ENCODE data around the gene SMPD3. TPM values are rescaled to one million over a fixed set of nuclear protein-coding genes. Genes with fewer than 3 reads are reported as not detected.

SMPD3 gene
- total and polyA plus RNA-seq, 8 donors: 0.79 to 3.7 (median 2.8) TPM

DNA sequence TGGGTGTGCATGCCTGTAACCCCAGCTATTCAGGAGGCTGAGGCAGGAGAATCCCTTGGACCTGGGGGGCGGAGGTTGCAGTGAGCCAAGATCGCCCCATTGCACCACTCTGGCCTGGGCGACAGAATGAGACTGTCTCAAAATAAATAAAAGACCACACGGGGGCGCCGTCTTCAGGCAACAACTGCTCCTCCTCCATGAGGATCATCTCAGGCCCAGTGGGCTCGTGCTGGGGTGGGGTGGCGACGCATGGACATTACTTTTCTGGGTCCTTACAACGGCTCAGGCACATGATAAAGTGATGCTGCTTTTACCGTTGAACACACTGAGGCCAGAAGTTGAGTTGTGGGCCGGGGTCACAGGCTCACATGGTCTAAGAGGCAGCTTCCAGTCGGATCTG lies 81.3 kb downstream of the SMPD3 start:
- Histone ChIP-seq H3K4me3 (no peak overlapping the region), H3K36me3 (no peaks in the 10 kb centered on the region), H3K9me3 (no peaks in the 10 kb centered on the region), H3K27me3 (peaks cover 0 to 12% of the 10 kb centered on the region in 2 donors), H3K27ac (no peak overlapping the region), H3K4me1 (peaks cover 2 to 28% of the 10 kb centered on the region in 2 donors)
- DNase-seq (peak in 1 of 4 donors; percentile 70), ATAC-seq (peak; percentile 14)
- TF ChIP-seq, protein P1, sequence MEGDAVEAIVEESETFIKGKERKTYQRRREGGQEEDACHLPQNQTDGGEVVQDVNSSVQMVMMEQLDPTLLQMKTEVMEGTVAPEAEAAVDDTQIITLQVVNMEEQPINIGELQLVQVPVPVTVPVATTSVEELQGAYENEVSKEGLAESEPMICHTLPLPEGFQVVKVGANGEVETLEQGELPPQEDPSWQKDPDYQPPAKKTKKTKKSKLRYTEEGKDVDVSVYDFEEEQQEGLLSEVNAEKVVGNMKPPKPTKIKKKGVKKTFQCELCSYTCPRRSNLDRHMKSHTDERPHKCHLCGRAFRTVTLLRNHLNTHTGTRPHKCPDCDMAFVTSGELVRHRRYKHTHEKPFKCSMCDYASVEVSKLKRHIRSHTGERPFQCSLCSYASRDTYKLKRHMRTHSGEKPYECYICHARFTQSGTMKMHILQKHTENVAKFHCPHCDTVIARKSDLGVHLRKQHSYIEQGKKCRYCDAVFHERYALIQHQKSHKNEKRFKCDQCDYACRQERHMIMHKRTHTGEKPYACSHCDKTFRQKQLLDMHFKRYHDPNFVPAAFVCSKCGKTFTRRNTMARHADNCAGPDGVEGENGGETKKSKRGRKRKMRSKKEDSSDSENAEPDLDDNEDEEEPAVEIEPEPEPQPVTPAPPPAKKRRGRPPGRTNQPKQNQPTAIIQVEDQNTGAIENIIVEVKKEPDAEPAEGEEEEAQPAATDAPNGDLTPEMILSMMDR (IDR thresholded peaks at IDR 0.05): no peak
- intact Hi-C loops (cut with DNase I): no loop called here

DNA sequence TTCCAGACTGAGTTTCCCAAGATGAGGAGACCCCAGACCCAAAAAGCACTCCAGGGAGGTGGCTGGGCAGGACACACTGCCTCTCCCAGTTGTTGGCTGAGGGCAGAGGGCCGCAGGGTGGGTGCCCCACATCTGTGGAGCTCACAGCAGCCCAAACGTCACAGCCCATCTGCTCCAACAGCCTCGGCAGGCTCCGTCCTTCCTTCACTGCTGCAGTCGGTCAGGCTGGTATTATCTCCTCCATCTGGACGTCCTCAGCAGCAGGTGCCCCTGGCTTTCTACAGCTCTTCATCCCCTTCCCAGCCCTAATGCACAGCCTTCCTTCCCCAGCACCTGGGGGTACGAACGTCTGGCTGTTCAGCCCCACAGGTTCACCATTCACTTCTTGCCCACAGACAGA lies 82.2 kb downstream of the SMPD3 start:
- TF ChIP-seq, protein P1 (IDR thresholded peaks at IDR 0.05): no peak
- Histone ChIP-seq H3K9me3 (no peaks in the 10 kb centered on the region), H3K27me3 (peaks cover 0 to 12% of the 10 kb centered on the region in 2 donors), H3K4me3 (no peak overlapping the region), H3K36me3 (peaks cover 0 to 1% of the 10 kb centered on the region in 2 donors), H3K4me1 (peaks cover 2 to 28% of the 10 kb centered on the region in 2 donors), H3K27ac (no peak overlapping the region)
- intact Hi-C loops (cut with DNase I): no loop called here
- no peak for DNase-seq
- ATAC-seq: no peak

DNA sequence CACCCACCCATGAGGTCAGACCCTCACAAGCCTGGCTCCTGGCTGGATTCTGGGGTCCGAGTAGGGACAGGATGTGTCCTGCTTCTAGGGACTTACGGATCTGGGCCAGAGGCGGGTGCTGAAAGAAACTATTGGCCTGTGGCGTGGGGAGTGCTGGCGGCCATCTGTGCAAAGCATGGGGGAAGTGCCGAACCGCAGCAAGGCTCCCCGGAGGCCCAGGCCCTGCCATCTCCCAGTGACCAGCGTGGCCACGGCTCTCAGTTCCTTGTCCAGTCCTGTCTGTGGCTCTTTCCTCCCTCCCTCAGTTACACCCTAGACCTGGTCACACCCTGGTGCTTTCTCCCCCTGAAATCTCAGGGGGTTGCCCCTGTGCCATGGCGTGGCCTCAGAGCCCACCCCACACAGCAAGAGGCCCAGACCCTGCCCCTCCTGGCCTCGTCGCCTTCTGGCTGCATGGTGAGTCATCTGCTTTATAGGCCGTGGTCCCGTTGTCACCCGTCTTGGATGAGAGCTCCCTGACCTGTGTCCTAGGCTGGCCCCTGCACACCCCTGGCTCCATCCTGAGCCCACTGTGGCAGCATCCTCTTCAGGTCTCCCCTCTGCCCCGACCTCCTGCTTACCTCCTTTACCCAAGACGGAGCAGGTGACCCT lies 83.0 kb downstream of the SMPD3 start:
- H3K9me3 ChIP-seq: no peaks in the 10 kb centered on the region
- TF ChIP-seq, protein P1 (IDR thresholded peaks at IDR 0.05): no peak
- ATAC-seq: peak; percentile 15
- DNase-seq: no peak
- H3K4me3 ChIP-seq: no peak overlapping the region
- peaks cover 2 to 21% of the 10 kb centered on the region in 2 donors for H3K4me1 ChIP-seq
- H3K27ac ChIP-seq: no peak overlapping the region
- H3K36me3 ChIP-seq: peaks cover 0 to 8% of the 10 kb centered on the region in 2 donors
- H3K27me3 ChIP-seq: peaks cover 0 to 12% of the 10 kb centered on the region in 2 donors
- intact Hi-C loops (cut with DNase I): no loop called here

DNA sequence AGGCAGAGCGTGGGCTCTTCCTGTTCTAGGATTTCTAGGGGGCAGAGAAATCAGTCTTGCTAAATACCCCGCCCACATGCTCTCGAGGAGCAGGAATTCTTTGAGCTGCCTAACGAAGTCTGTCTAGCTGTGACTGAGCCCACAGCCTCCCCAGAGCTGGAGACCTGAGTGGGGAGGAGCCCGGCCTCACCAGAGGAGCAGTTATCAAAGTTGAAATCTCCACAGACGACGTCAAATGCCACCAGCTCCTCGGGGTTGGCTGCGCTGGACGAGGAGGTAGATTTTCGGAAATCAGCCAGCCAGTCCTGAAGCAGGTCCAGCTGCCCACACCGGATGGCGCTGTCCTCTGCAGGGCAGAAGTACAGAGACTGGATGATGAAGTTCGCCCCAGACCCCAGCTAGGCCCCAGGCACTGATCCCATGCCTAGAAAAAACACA lies 83.7 kb downstream of the SMPD3 start:
- TF ChIP-seq, protein P1 (IDR thresholded peaks at IDR 0.05): no peak
- DNase-seq: no peak
- peak; percentile 11 for ATAC-seq
- Histone ChIP-seq H3K4me3 (no peak overlapping the region), H3K9me3 (no peaks in the 10 kb centered on the region), H3K4me1 (peaks cover 2 to 14% of the 10 kb centered on the region in 2 donors), H3K27ac (no peak overlapping the region), H3K36me3 (peaks cover 0 to 10% of the 10 kb centered on the region in 2 donors), H3K27me3 (peaks cover 0 to 12% of the 10 kb centered on the region in 2 donors)
- intact Hi-C loops (cut with DNase I): no loop called here

DNA sequence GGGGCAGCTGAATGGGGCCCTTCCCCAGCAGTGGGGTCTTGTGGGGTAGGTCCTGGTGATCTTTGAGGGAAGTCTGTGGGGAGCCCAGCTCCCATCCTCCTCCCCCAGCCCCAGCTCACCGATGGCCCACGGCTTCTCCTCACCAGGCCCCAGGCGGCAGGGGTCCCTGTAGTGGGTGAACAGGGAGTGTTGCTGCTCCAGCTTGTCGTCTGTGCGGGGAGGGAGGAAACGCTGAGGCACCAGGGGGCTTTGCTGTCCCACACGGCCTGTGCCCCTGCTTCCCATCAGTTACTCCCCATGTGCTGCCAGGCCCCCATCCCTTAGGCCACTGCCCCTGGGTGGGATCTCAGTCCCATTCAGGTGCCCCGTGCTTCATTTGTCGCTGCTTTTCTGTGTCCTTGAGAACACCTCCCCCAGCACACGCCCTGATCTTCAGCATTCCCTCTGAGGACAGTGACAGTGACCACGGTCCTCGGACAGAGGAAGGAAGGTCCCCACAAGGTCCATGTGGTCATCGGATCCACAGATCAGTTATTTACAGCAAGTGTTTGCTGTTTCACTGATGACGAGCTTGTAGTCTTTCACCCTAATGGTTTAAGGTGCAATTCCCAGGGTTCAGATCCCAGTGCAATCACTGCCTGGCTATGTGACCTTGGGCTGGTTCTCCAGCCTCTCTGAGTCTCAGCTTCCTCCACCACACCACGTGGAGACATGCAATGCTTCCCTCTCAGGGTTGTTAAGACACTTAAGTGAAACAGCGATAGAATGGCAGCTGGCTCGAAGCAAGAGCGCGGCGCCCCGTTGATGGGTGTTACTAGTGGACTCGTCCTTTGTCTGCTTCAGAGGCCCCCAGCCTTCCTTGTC lies 84.4 kb downstream of the SMPD3 start:
- no peak overlapping the region for H3K27ac ChIP-seq
- peaks cover 0 to 17% of the 10 kb centered on the region in 2 donors for H3K36me3 ChIP-seq
- ATAC-seq (peak; percentile 30), DNase-seq (no peak)
- no peaks in the 10 kb centered on the region for H3K9me3 ChIP-seq
- intact Hi-C loops (cut with DNase I): no loop called here
- H3K27me3 ChIP-seq: peaks cover 0 to 12% of the 10 kb centered on the region in 2 donors
- no peak overlapping the region for H3K4me3 ChIP-seq
- peaks cover 2 to 9% of the 10 kb centered on the region in 2 donors for H3K4me1 ChIP-seq
- TF ChIP-seq, protein P1 (IDR thresholded peaks at IDR 0.05): no peak
